Measurements from ENCODE around the gene RAP1GAP2.

The RAP1GAP2 gene

DNA sequence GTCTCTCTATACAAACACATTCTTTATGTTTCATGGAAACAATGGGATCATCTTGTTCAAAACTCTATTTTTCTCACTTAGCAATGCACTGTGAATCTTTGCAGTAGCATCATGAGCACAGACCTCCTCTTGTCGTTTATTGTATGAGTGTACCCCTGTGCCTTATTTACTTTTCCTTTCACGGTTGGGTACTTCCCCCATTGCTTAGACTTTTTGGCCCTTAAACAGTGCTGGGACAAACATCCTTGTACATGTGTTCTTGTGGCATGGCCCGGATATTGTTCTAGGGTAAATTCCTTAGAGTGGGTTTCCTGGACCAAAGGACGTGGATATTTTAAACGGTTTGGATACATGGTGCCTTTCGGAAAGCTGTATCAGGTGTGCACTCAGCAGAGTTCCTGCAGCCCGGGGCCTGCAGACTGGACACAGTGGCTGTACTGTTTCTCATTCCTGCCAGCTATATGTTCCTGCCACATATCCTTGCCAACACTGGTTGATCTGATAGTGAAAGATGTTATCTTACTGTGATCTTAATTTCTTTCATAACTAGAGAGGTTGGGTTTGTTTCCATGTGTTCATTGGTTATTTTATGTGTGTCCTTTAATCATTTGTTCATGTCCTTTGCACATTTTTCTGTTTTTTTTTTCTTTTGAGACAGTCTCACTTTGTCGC lies 156.1 kb downstream of the RAP1GAP2 start:
- DNase-seq: no peak

DNA sequence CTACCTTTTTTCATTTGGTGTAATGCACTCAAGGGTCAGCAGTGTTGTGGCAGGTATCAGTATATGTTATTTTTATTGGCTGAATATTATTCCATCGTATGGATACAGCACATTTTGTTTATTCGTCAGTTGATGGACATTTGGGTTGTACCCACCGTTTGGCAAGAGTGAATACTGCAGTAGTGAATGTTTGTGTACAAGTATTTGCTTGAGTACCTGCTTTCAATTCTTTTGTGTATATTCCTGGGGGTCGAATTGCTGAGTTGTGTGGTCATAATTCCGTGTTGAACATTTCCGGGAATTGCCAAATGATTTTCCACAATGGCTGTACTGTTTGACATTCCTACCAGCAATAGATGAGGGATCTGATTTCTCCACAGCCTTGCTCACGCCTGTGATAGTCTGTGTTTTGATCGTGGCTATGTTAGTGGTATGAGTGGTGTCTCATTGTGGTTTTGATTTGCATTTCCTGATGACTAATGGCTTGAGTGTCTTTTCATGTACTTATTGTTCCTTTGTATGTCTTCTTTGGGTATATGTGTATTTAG lies 158.7 kb downstream of the RAP1GAP2 start:
- DNase-seq: peak; percentile 74

DNA sequence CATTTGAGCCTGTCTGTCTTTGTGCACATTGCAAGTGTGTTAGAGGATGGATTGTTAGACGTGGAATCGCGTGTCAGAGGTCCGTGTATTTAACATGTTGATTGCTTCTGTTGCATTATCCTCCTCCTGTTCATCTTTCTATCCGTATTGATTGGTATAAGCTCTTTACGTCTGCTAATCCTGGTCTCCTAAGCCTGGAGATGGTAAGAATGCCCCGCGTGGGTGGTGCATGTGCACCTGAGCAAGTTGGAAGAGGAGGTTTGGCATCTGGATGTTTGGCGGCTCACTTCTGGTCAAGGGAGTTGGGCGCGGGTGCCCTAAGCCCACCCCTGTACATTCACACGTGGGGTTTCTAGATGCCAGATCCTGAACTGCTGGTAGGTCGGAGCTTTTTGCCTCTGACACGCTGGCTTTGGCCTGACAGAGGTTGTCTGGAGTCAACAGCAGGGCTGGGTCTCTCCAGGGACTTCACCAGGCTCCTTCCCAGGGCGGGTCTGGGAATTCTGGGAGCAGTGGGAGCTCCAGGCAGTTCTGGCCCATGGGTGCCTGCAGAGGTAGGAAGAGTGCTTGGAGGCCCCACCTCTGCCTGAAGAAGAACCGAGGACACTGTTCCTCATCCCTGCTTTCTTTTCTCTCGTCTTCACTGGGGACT lies 159.8 kb downstream of the RAP1GAP2 start:
- DNase-seq: no peak

DNA sequence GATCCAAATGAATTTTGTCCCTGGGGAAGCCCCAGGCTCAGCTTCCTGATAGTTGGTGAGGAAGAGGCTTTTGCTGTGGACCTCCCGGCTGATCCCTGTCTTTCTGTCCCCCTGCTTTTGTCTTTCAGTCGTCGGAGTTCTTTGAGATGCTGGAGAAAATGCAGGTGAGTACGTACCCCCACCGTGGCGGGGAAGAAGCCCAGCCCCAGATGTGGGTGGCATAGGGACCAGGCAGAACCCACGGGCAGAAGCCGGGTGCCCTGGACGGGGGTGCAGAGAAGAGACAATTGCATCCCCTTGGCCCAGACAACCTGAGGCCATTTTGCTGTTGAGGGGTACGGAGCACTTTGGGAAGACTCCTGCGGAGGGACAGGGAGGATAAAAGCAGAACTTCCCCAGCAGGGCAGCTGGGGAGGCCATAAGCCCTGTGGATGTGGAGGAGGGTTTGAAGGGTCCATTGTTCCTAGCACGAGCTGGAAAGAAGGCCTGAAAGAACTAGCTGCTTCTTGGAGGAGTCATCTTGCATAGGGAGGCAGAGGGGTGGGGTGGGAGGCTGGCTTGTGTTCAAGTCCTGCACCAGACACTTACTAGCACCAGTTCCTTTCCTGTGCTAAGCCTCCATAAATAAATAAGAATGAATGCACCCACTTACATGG lies 161.5 kb downstream of the RAP1GAP2 start:
- DNase-seq: no peak

DNA sequence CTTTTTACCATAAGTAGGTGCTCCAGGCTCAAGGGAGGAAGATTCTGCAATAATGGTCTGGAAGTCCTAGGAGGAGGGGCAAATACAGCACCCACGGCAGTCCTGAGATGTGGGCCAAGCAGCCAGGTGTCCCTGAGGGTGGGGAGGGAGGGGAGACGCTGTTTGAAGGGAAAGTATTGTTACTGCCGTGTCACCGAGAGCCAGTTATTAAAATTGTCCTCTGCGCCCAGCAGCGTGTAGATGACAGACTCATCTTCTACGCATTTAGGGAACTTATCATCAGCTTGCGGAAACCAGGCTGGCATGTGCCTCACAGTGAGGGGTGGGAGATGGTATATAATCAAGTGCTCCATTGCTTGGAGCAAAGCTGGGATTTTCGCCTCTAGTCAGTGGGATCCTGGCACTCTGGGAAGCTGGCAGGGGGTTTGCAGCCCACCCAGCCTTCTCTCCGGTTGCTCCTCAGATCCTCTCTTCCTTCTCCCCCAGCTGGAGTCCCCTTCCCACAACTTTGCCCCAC lies 162.5 kb downstream of the RAP1GAP2 start:
- no peak for DNase-seq

DNA sequence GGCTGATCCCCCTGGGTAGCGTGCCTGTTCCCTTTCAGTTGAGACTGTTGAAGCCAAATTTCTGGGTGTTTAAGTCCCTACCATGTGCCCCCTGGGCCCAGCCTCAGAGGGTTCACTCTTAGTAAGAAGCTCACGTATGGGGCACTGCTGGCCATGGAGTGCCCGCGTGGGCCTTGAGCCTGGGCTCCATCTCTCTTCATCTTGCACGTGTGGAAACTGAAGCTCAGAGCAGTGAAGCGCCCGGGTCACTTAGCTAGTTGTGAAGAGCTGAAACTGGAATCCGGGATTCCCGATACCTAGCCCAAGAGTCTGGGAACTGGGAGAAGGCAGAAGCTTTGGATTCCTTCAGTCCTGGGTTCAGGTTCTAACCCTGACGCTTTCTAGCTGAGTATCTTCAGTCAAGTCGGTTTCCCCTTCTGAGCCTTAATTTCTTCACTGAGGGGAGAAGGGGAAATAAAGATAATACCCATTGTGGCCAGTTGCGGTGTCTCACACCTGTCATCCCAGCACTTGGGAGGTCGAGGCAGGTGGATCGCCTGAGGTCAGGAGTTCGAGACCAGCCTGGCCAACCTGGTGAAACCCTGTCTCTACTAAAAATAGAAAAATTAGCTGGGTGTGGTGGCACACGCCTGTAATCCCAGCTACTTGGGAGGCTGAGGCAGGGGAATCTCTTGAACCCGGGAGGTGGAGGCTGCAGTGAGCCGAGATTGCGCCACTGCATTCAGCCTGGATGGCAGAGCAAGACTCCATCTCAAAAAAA lies 163.3 kb downstream of the RAP1GAP2 start:
- no peak for DNase-seq

DNA sequence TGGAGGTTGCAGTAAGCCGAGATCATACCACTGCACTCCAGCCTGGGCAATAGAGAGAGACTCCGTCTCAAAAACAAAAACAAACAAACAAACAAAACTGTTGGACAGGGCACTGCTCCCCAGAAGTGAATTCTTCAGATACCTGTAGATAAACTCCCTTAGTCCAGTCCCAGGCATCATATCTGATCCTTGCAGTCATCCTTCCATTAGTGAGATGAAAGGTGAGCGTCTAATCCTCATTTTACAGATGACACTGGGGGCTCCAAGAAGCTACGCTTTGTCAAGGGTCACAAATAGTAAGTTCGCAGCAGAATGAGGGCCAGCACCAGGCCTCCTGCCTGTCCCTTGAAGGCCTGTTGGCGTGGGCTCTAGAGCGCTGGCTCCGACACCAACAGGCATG lies 165.2 kb downstream of the RAP1GAP2 start:
- no peak for DNase-seq

DNA sequence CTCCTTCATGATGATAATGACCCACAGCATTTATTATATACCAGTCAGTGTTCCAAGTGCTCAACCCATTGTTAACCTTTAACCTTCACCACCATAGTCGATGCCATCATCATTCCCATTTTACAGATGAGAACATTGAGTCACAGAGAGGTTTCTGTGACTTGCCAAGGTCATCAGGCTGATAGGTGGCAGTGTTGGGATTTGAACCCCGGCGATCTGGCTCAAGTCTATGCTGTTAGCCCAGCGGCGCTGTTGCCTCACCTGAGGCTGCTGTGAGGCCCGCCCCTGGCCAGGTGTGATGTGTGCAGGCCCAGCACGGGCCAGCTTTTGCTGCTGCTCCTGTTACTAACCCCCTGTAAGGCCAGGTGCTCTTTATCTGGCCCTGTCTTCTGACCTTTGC lies 166.0 kb downstream of the RAP1GAP2 start:
- no peak for DNase-seq

DNA sequence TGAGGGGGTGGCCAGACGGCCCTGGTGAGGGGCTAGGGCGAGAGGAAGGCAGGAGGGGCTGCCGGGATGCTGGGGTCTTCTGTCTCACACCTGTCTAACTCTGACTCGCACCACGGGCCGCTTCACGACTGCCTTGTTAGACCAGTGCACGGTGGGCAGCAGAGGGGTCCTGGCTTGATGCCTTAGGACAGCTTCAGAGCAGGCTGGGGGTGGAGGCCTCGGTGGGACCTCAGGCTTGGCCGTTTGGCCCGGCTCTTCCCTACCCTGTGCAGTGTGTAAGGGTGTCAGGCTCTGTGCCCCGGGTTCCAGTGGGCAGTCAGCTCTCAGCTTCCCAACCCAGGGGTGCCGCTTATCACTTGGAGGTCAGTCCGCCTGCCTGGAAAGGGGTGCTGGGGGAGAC lies 166.5 kb downstream of the RAP1GAP2 start:
- no peak for DNase-seq

DNA sequence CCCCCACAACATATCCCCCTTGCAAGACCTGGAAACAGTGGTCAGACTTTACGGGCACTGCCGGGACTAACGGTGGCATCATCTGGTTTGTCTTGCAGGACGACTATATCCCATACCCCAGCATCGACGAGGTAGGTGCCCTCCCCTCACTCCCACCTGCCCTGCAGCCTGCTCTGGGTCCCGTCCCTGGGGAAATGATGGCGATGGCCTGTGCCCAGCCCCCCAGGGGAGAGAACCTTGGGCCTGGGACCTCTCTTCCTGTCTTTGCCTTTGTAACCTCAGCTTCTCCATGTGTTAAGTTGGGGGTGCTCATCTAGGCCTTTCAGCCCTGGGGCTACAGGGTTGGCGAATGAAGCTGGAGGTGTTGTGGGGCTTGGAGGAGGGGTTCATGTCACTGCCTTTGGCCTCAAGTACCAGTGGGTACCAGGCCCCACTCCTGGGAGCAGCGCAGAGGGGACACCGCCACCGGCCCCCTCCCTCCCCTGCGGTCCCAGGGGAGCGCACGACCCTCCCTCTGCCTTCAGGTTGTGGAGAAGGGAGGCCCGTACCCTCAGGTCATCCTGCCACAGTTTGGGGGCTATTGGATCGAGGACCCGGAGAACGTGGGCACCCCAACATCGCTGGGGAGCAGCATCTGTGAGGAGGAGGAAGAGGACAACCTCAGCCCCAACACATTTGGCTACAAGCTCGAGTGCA lies 167.2 kb downstream of the RAP1GAP2 start:
- DNase-seq: no peak

DNA sequence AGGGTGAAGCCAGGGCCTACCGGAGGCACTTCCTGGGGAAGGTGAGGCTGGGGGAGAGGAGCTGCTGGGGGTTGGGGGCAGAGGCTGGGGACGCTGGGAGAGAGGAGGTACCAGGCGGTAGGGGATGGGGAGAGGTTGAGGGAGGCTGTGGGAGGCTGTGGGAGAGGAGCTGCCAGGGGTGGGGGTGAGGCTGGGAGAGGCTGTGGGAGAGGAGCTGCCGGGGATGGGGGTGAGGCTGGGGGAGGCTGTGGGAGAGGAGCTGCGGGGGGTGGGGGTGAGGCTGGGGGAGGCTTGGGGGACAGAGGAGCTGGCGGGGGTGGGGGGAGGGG lies 167.8 kb downstream of the RAP1GAP2 start:
- DNase-seq: no peak

DNA sequence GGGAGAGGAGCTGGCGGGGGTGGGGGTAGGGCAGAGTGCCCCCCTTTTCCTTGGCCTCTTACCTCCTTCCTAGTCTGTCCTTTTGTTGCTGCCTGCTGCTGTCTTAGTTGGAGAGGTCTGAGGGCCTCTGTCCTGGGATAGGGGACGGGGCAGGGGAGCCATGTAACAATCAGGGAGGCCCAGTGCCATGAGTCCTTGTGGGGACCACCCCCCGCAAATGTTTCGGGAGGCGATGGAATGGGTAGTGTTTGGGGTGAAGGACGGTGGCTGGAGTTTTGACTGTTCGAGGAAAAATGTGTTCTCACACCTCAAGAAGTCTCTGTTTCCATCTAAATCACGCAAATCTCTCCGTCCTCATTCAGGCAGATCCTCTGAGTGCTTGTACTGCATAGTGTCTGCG lies 168.1 kb downstream of the RAP1GAP2 start:
- no peak for DNase-seq

DNA sequence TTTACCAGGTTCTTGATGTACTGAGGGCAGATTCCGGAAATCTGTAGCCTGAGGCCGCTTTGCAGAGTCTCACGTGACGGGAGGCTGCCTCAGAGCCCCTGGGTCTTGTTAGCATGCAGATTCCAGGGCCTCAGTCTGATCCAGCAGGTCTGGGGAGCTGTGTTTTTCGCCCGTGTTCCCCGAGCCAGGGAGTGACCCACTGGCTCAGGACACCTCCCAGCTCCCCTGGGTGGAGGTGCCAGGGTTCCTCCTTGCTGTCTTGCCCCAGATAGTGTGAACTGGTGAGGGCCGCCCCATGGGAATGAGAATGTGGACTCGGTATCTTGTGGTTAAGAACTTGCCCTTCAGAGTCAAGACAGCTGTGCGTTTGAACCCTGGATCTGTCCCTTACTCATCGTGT lies 168.6 kb downstream of the RAP1GAP2 start:
- no peak for DNase-seq

DNA sequence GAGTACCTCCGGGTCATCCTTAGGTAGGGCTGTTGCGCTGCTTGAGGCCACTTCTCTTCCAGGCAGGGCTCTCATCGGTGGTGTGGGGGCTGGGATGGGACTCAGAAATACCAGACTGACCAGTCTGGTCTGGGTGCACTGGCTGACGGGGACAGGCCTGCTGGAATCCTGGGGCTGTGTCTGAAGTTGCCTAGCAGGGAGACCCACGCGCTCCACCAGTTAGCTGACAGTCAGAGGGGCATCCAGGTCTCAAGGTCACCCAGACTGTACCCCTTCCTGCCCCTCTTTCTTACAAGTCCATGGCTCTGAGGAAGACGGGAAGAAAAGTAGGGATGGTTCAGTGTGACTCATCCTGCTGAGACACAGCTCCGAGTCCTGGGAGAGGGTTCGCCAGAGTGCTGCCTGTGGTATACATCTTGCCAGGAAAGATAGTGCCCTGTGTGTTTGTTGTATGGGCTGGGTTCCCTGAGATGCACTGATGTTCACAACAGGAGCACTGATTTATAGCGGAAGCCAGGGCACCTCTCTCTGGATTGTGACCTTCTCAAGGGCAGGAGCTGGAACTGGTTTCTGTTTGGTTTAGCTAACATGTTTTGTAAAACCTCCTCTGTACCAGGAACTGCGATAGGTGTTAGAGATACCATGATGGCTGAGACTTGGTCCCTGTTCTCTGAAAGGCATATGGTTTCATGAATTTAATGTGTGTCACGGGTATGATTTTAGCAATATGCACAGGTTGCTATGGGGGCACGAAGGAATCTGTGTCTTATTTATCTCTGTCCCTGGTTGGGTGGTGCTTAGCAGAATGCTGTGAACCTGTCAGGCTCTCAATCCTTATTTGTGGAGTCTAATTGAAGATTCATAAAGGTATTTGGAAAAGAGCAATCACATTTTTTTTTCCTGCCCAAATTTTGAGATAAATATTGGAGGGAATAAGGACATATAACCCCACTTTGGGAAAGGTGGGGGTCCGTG lies 169.7 kb downstream of the RAP1GAP2 start:
- DNase-seq: no peak

DNA sequence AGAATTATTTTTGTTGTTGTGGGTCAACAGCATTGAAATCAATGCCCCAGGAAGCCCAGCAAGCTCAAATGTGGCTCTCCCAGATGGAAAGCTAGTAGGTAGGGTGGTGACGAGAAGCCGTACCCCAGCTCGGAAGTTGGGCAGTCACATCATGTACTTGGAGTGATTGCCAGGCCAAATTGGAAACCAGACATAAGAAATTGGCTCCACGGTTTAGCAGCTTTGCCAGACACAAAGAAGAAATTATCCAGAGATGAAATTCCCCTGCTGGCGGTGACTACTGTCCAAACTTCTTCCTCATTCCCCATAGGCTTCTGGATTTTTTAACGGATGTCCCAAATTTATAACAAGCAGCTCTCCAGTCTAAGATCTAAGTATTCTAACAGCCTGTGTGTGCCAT lies 171.3 kb downstream of the RAP1GAP2 start:
- DNase-seq: no peak

DNA sequence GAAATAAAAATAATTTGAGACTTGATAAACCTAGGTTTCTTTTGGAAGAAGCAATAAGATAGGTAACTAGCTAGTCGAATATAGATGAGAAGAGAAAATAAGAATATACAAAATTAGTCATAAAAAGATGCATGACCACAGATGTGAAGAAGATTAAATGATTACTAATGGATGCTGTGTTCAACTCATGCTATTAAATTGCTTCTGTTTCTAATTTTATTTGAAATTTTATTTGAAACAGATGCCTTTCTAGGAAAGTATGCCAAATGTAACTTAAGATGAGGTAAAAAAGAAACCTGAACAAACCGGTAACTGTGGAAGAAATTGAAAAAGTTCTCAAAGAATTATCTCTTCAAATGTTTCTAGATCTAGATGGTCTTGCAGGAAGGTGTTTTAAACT lies 175.6 kb downstream of the RAP1GAP2 start:
- DNase-seq: no peak

DNA sequence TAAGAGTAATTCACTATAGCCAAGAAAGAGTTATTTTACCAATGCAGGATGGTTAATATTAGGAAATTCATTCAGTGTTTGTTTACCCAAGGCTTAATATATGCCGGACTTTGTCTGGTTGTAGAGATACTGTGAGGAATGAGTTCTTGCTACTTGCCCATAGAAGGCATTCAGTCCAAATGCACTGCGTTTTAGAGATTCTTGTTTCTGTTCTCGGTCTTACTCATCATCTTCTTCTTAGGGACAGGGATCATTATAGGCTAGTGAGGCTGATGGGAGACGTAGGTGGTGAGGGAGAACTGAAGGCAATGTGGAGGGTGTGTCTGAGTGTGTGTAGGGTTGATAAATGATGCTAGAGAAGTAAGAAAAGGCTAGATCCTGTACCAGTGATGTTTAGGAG lies 176.5 kb downstream of the RAP1GAP2 start:
- no peak for DNase-seq

DNA sequence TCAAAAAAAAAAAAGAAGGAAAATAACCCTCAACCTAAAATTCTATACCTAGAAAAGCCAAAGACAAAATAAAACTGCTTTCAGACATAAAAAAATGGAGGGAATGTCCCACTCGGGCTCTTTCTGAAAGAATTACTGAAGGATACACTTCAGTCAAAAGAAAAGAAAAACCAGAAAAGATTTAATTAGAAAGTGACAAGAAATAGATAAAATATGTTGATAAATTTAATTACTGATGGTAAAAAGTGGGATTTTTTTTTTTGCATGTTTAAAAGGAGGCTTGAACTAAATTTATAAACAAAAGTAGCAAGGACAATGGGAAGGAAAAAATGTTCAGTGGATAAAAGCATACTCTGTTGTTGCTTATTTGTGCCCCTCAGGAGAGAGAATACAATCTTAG lies 178.1 kb downstream of the RAP1GAP2 start:
- no peak for DNase-seq

DNA sequence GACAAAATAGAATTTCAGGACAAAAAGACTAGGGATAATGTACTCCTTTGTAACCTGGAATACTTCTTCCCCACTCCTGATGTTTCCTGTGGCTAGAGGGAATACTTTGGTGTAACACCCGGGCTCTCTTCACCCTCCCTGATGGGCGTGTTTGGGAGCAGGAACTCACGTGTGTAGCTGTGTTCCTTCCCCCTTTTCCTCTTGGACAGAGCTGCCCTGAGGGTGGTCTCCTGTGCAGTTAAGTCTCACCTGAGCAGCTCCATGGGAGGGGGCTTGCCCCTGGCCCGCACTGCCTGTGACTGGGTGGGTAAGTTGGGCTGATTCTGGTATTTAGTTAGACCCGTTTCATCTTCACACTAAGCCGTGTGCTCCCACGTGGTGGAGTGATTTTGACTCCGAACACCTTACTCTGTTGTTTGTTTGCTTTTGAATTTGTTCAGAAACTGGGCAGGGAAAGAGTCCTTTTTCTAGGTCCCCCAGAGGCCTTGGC lies 179.3 kb downstream of the RAP1GAP2 start:
- DNase-seq: no peak

DNA sequence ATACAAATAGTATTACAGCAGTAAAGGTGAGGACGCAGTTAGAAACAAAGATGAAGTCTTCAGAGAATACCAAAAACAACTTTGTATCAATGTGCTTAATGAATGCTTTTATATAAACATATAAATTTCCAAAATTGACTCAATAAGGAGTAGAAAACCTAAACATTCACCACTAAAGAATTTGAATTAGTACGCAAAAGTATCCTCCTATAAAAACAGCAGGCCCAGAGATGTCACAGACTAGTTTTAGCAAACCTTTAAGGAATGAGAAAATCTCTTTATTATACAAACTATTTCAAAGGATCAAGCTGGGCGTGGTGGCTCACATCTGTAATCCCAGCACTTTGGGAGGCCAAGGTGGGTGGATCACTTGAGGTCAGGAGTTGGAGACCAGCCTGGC lies 180.9 kb downstream of the RAP1GAP2 start:
- DNase-seq: no peak

DNA sequence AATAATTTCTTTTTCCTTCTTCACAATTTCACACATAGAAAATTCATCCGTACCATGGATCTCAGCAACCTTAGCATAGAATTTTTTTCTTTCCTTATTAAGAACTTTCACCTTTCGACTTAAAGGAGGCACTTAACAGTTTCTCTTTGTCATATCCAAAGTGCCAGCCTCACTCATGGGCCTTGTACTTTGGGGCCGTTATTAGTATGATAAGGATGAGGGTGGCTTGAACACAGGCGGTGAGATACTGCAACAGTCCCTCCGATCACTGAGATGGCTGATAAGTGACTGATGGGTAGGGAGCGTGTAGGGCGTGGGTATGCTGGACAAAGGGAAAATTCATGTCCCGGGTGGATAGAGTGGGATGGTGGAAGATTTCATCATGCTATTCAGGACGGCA lies 181.9 kb downstream of the RAP1GAP2 start:
- no peak for DNase-seq
